Gastroesophageal sphincter (tissue), 3 donors: Measurements from ENCODE around the gene S1PR1.

ENCODE experiments used
- EP300 ChIP-seq: sonication (generic); formaldehyde crosslinking; IDR thresholded peaks from one replicate; pipeline ENCODE4 v1.6.1; 2017; ENCODE audit warnings: antibody characterized with exemption, mild to moderate bottlenecking
- POLR2A ChIP-seq, 2 donors: fragments of 450-650 bp; IDR thresholded peaks; one replicate each; pipeline ENCODE4 v1.6.1; 2017; ENCODE audit warnings: antibody characterized with exemption in 2 of 2, mild to moderate bottlenecking in 2 of 2, moderate library complexity in 1 of 2
- POLR2AphosphoS5 ChIP-seq: sonication (generic); formaldehyde crosslinking; IDR thresholded peaks from one replicate; pipeline ENCODE4 v1.6.1; 2017; ENCODE audit warnings: antibody characterized with exemption
- TF ChIP-seq, protein P1 (sequence below), 4 experiments: fragments of 200-600 bp in 2 of 4; fragments of 450-650 bp in 2 of 4; sonication (generic) in 1 of 4; IDR thresholded peaks; one replicate each; pipeline ENCODE4 v1.5.1; 2017 to 2019; ENCODE audit warnings: antibody characterized with exemption in 4 of 4, mild to moderate bottlenecking in 2 of 4, moderate library complexity in 2 of 4

DNA sequence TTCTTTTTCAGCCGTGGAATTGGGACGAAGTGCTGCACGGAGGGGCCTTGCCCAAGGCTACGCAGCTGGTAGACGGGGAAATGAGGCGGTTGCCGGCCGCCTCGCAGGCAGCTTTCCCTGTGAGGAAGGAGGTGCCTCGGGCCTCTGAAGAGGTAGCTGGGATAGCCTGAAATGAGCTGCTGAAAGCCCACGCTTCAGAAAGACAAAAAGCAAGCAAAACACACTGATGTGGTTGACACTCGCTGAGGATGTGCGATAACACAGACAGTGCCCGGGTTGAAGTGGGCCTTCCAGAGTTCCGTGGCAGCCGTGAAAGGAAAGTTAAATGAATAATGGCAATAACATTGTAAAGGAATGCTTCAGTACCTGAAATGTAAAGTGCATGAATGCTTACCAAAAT, 47.2 kb downstream of the S1PR1 start:
- TF ChIP-seq, protein P1, sequence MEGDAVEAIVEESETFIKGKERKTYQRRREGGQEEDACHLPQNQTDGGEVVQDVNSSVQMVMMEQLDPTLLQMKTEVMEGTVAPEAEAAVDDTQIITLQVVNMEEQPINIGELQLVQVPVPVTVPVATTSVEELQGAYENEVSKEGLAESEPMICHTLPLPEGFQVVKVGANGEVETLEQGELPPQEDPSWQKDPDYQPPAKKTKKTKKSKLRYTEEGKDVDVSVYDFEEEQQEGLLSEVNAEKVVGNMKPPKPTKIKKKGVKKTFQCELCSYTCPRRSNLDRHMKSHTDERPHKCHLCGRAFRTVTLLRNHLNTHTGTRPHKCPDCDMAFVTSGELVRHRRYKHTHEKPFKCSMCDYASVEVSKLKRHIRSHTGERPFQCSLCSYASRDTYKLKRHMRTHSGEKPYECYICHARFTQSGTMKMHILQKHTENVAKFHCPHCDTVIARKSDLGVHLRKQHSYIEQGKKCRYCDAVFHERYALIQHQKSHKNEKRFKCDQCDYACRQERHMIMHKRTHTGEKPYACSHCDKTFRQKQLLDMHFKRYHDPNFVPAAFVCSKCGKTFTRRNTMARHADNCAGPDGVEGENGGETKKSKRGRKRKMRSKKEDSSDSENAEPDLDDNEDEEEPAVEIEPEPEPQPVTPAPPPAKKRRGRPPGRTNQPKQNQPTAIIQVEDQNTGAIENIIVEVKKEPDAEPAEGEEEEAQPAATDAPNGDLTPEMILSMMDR (IDR thresholded peaks at IDR 0.05): no peak
- TF ChIP-seq POLR2A (IDR thresholded peaks at IDR 0.05) (no peak), POLR2AphosphoS5 (no peak), EP300 (no peak)
